ENCODE data around the gene ADAMTS13. TPM values are rescaled to one million over a fixed set of nuclear protein-coding genes. Genes with fewer than 3 reads are reported as not detected.

ADAMTS13 gene
- total RNA-seq, 2 experiments from 2014 or later = 2.3 to 3.0 TPM

- H3K4me1 Mint-ChIP-seq = peaks cover 16% of the 10 kb centered on the region
- POLR2A ChIA-PET = no interaction called here
These were observed 85.9 kb downstream of the ADAMTS13 start for GRCh38 chr9:133508046-133508445.

More at GRCh38 chr9:133508046-133508445, 85.9 kb downstream of the ADAMTS13 start:
- H3K36me3 Mint-ChIP-seq (ENCODE audit: low read depth) = no peaks in the 10 kb centered on the region
- no peak overlapping the region for H3K4me3 Mint-ChIP-seq
- H3K27ac Mint-ChIP-seq = no peak overlapping the region
- DNase-seq = no peak
- H3K27me3 Mint-ChIP-seq = peaks cover 5% of the 10 kb centered on the region
- H3K9me3 Mint-ChIP-seq = no peaks in the 10 kb centered on the region
- CTCF ChIA-PET = no interaction called here

Other genes with a start within 250 kb of the ADAMTS13 start
- not detected for gene OBP2B, start 213.1 kb upstream of the ADAMTS13 start, total RNA-seq
- under 1 TPM; 0.27 to 0.56 TPM for gene ABO, start 147.2 kb upstream of the ADAMTS13 start, total RNA-seq
- gene SURF6, start 86.2 kb upstream of the ADAMTS13 start, total RNA-seq = 10 to 100 TPM; 14.2 to 17.3 TPM
- gene MED22, start 74.2 kb upstream of the ADAMTS13 start, total RNA-seq = 10 to 100 TPM; 25.6 to 27.2 TPM
- 1,000 to 10,000 TPM; 1,880 to 1,928 TPM for gene RPL7A, start 74.1 kb upstream of the ADAMTS13 start, total RNA-seq
- 10 to 100 TPM; 39.4 to 48.9 TPM for gene SURF1, start 65.9 kb upstream of the ADAMTS13 start, total RNA-seq
- 10 to 100 TPM; 14.8 to 16.0 TPM for gene SURF2, start 65.8 kb upstream of the ADAMTS13 start, total RNA-seq
- gene SURF4, start 46.3 kb upstream of the ADAMTS13 start, total RNA-seq = 100 to 1,000 TPM; 147 to 164 TPM
- 1 to 10 TPM in 1 of 2 experiments, under 1 TPM in 1; 0.65 to 2.0 TPM for gene STKLD1, start 46.0 kb upstream of the ADAMTS13 start, total RNA-seq
- 10 to 100 TPM; 21.2 to 24.1 TPM for gene REXO4, start 4.4 kb upstream of the ADAMTS13 start, total RNA-seq
- gene CACFD1, start 37.6 kb downstream of the ADAMTS13 start, total RNA-seq = 1 to 10 TPM in 1 of 2 experiments, under 1 TPM in 1; 0.75 to 1.3 TPM
- 1 to 10 TPM; 1.6 to 2.0 TPM for gene SLC2A6, start 56.7 kb downstream of the ADAMTS13 start, total RNA-seq
- not detected for gene MYMK, start 102.6 kb downstream of the ADAMTS13 start, total RNA-seq
- not detected for gene ADAMTSL2, start 112.3 kb downstream of the ADAMTS13 start, total RNA-seq
- gene FAM163B, start 187.0 kb downstream of the ADAMTS13 start, total RNA-seq = not detected
- not detected for gene DBH, start 214.0 kb downstream of the ADAMTS13 start, total RNA-seq

Data from activated CD4-positive, alpha-beta T cell treated with anti-CD3 and anti-CD28 coated beads, Interleukin-2, amount 10 ng/mL, durations not matched to agents 7 days and 5 days (primary cell).